CD8-positive, alpha-beta memory T cell (primary cell): ENCODE results near the gene STX10. TPM values are rescaled to one million over a fixed set of nuclear protein-coding genes. Genes with fewer than 3 reads are reported as not detected.
A peak's percentile ranks its signal among the peaks of the same experiment; 100 is the strongest.

ENCODE experiments used
- CTCF ChIA-PET: fragments of 350-600 bp; sonication (Branson Sonifier 250); formaldehyde crosslinking; loops from one replicate; lab custom pipeline; 2021; ENCODE audit warnings: antibody characterized with exemption; lab: Charles Lee
- POLR2A ChIA-PET: fragments of 350-600 bp; sonication (Branson Sonifier 250); formaldehyde crosslinking; loops from one replicate; lab custom pipeline; 2021; ENCODE audit warnings: antibody characterized with exemption; lab: Charles Lee
- DNase-seq, 5 donors: peaks; one replicate each; pipeline versions ENCODE4 v3.0.0 to v3.0.0-alpha.2; 2020 to 2022; ENCODE audit warnings: mixed read lengths in 1 of 5
- H3K27ac ChIP-seq: one replicate; pipeline ENCODE4 v1.7.0; 2013; ENCODE audit warnings: low read depth, mild to moderate bottlenecking, low read length, moderate library complexity
- H3K27me3 ChIP-seq: 2 replicates; pipeline ENCODE4 v1.7.0; 2013; ENCODE audit warnings: low read length, mild to moderate bottlenecking; ENCODE audit not compliant: insufficient read depth, poor library complexity, severe bottlenecking
- H3K36me3 ChIP-seq: 2 replicates; pipeline ENCODE4 v1.7.0; 2013; ENCODE audit warnings: mild to moderate bottlenecking, low read length, moderate library complexity; ENCODE audit not compliant: insufficient read depth
- H3K4me1 ChIP-seq: 2 replicates; pipeline ENCODE4 v1.7.0; 2013; ENCODE audit warnings: mild to moderate bottlenecking, low read length, moderate library complexity; ENCODE audit not compliant: insufficient read depth
- H3K4me3 ChIP-seq: 2 replicates; pipeline ENCODE4 v1.7.0; 2013; ENCODE audit warnings: mild to moderate bottlenecking, low read length
- H3K9me3 ChIP-seq: 2 replicates; pipeline ENCODE4 v1.7.0; 2013; ENCODE audit warnings: mild to moderate bottlenecking, low read length
- H3K27ac Mint-ChIP-seq, 8 donors: one replicate each; pipeline ENCODE4 v1.8.0; 2020 to 2021; ENCODE audit warnings: mixed read lengths in 8 of 8, mild to moderate bottlenecking in 6 of 8, inconsistent platforms in 3 of 8, moderate library complexity in 3 of 8
- H3K27me3 Mint-ChIP-seq, 2 donors: one replicate each; pipeline ENCODE4 v1.8.0; 2020 to 2021; ENCODE audit warnings: mixed read lengths in 2 of 2, mild to moderate bottlenecking in 1 of 2, moderate library complexity in 1 of 2
- H3K36me3 Mint-ChIP-seq, 3 donors: one replicate each; pipeline ENCODE4 v1.8.0; 2020 to 2021; ENCODE audit warnings: mixed read lengths in 3 of 3, inconsistent platforms in 1 of 3, mild to moderate bottlenecking in 1 of 3
- H3K4me1 Mint-ChIP-seq, 3 donors: one replicate each; pipeline ENCODE4 v1.8.0; 2020 to 2021; ENCODE audit warnings: mixed read lengths in 3 of 3, inconsistent platforms in 1 of 3, mild to moderate bottlenecking in 1 of 3
- H3K4me3 Mint-ChIP-seq, 7 donors: one replicate each; pipeline ENCODE4 v1.8.0; 2020 to 2021; ENCODE audit warnings: mixed read lengths in 7 of 7, mild to moderate bottlenecking in 6 of 7, moderate library complexity in 4 of 7, inconsistent platforms in 2 of 7
- H3K9me3 Mint-ChIP-seq, 5 donors: one replicate each; pipeline ENCODE4 v1.8.0; 2020 to 2022; ENCODE audit warnings: mixed read lengths in 5 of 5, mild to moderate bottlenecking in 3 of 5, moderate library complexity in 2 of 5, inconsistent platforms in 1 of 5
- polyA plus RNA-seq: library from polyadenylated mRNA; unstranded; fragments of 300-500 nt; fragmentation: Illumina TruSeq; gene quantifications from one replicate; pipeline ENCODE4 v1.2.3, GENCODE V29; 2021
- total RNA-seq, 2 experiments: library from RNA; stranded (reverse); gene quantifications; one replicate each; pipeline ENCODE4 v1.2.3, GENCODE V29; 2021

STX10 gene
- total and polyA plus RNA-seq, 3 experiments from 2014 or later, result 58.7 to 63.7 (median 60.9) TPM

- Histone ChIP-seq H3K9me3 (no peaks in the 10 kb centered on the region), H3K27ac (peak overlapping the region; percentile 57), H3K27me3 (no peaks in the 10 kb centered on the region), H3K4me3 (peak overlapping the region; percentile 81), H3K36me3 (no peaks in the 10 kb centered on the region), H3K4me1 (peaks cover 35% of the 10 kb centered on the region)
- ChIA-PET CTCF (interaction anchor here (2.2 kb wide), 1 partner anchor 11 kb away, joined by 8 read pairs; no protein-coding TSS in a partner anchor), POLR2A (interaction anchor here (0.5 to 1.2 kb wide), 2 partner anchors 34 to 52 kb away, joined by 3 to 5 read pairs; partner anchors contain the start of genes IER2 and STX10)
- H3K4me3 Mint-ChIP-seq, result peak overlapping the region; percentile 90 to 98 (median 92)
- peak overlapping the region in 6 of 8 donors; percentile 51 to 95 (median 94) for H3K27ac Mint-ChIP-seq
- no peaks in the 10 kb centered on the region for H3K9me3 Mint-ChIP-seq
- no peak for DNase-seq
- peaks cover 0 to 5% of the 10 kb centered on the region in 2 donors for H3K27me3 Mint-ChIP-seq
- H3K4me1 Mint-ChIP-seq, result peaks cover 36 to 46% (median 45%) of the 10 kb centered on the region in 3 donors
- peaks cover 0 to 31% (median 0%) of the 10 kb centered on the region in 3 donors for H3K36me3 Mint-ChIP-seq
Observed at GRCh38 chr19:13115936-13116281, 34.3 kb downstream of the STX10 start.

- Mint-ChIP-seq H3K9me3 (no peaks in the 10 kb centered on the region), H3K27me3 (peaks cover 0 to 3% of the 10 kb centered on the region in 2 donors)
- CTCF ChIA-PET, result interaction anchor here (1.7 to 1.8 kb wide), 2 partner anchors 11 to 37 kb away, joined by 3 read pairs; no protein-coding TSS in a partner anchor
Observed at GRCh38 chr19:13112555-13112954, 37.6 kb downstream of the STX10 start.

GRCh38 chr19:13110099-13110610, 40.0 kb downstream of the STX10 start:
- peaks cover 0 to 3% (median 0%) of the 10 kb centered on the region in 3 donors for H3K4me1 Mint-ChIP-seq
- Histone ChIP-seq H3K9me3 (no peaks in the 10 kb centered on the region), H3K4me1 (peaks cover 2% of the 10 kb centered on the region), H3K27me3 (no peaks in the 10 kb centered on the region), H3K36me3 (no peaks in the 10 kb centered on the region), H3K27ac (no peak overlapping the region), H3K4me3 (no peak overlapping the region)
- H3K9me3 Mint-ChIP-seq, result no peaks in the 10 kb centered on the region
- ChIA-PET CTCF (no interaction called here), POLR2A (no interaction called here)
- H3K36me3 Mint-ChIP-seq, result peaks cover 0 to 34% (median 0%) of the 10 kb centered on the region in 3 donors
- no peak for DNase-seq
- no peak overlapping the region for H3K27ac Mint-ChIP-seq
- H3K27me3 Mint-ChIP-seq, result no peaks in the 10 kb centered on the region
- no peak overlapping the region for H3K4me3 Mint-ChIP-seq

More at GRCh38 chr19:13112555-13112954, 37.6 kb downstream of the STX10 start:
- Mint-ChIP-seq H3K27ac (no peak overlapping the region), H3K4me3 (no peak overlapping the region), H3K36me3 (peaks cover 0 to 41% (median 0%) of the 10 kb centered on the region in 3 donors), H3K4me1 (peaks cover 18 to 21% (median 20%) of the 10 kb centered on the region in 3 donors)
- no peak for DNase-seq
- Histone ChIP-seq H3K4me3 (no peak overlapping the region), H3K4me1 (peaks cover 12% of the 10 kb centered on the region), H3K27me3 (no peaks in the 10 kb centered on the region), H3K9me3 (no peaks in the 10 kb centered on the region), H3K27ac (no peak overlapping the region), H3K36me3 (no peaks in the 10 kb centered on the region)
- POLR2A ChIA-PET, result no interaction called here

GRCh38 chr19:13109361-13110098, 40.6 kb downstream of the STX10 start:
- CTCF ChIA-PET, result interaction anchor here (0.6 kb wide), 1 partner anchor 144 kb away, joined by 3 read pairs; no protein-coding TSS in a partner anchor
- no peaks in the 10 kb centered on the region for H3K9me3 ChIP-seq
- no peaks in the 10 kb centered on the region for H3K27me3 Mint-ChIP-seq
- no peak overlapping the region for H3K4me3 Mint-ChIP-seq
- no peaks in the 10 kb centered on the region for H3K9me3 Mint-ChIP-seq
- H3K27ac ChIP-seq, result no peak overlapping the region
- H3K4me3 ChIP-seq, result no peak overlapping the region
- H3K4me1 Mint-ChIP-seq, result peaks cover 0 to 9% (median 2%) of the 10 kb centered on the region in 3 donors
- POLR2A ChIA-PET, result interaction anchor here (0.6 kb wide), 1 partner anchor 43 kb away, joined by 5 read pairs; no protein-coding TSS in a partner anchor
- no peak overlapping the region for H3K27ac Mint-ChIP-seq
- H3K27me3 ChIP-seq, result no peaks in the 10 kb centered on the region
- H3K36me3 Mint-ChIP-seq, result peaks cover 0 to 30% (median 0%) of the 10 kb centered on the region in 3 donors
- H3K4me1 ChIP-seq, result peaks cover 7% of the 10 kb centered on the region
- DNase-seq, result no peak
- H3K36me3 ChIP-seq, result no peaks in the 10 kb centered on the region

GRCh38 chr19:13104848-13105711, 45.1 kb downstream of the STX10 start:
- peak overlapping the region; percentile 82 to 95 (median 90) for H3K4me3 Mint-ChIP-seq
- POLR2A ChIA-PET, result interaction anchor here (0.6 to 1.8 kb wide), 3 partner anchors 12 to 1417 kb away, joined by 3 to 12 read pairs (median 5); partner anchors contain the start of gene NACC1

GRCh38 chr19:13104360-13104847, 45.8 kb downstream of the STX10 start:
- H3K4me1 ChIP-seq, result peaks cover 53% of the 10 kb centered on the region
- H3K4me1 Mint-ChIP-seq, result peaks cover 28 to 52% (median 30%) of the 10 kb centered on the region in 3 donors

More at GRCh38 chr19:13104848-13105711, 45.1 kb downstream of the STX10 start:
- H3K4me1 ChIP-seq, result peaks cover 47% of the 10 kb centered on the region
- DNase-seq, result no peak
- H3K27ac ChIP-seq, result peak overlapping the region; percentile 88
- CTCF ChIA-PET, result interaction anchor here (0.9 to 2.6 kb wide), 17 partner anchors 9 to 140 kb away, joined by 3 to 22 read pairs (median 5); partner anchors contain the start of genes IER2, NACC1, STX10 and TRMT1
- H3K4me1 Mint-ChIP-seq, result peaks cover 23 to 45% (median 24%) of the 10 kb centered on the region in 3 donors
- H3K4me3 ChIP-seq, result peak overlapping the region; percentile 81
- H3K9me3 ChIP-seq, result no peaks in the 10 kb centered on the region
- no peaks in the 10 kb centered on the region for H3K27me3 ChIP-seq
- no peaks in the 10 kb centered on the region for H3K36me3 ChIP-seq
- H3K27ac Mint-ChIP-seq, result peak overlapping the region; percentile 73 to 93 (median 82)
- peaks cover 0 to 16% (median 0%) of the 10 kb centered on the region in 3 donors for H3K36me3 Mint-ChIP-seq
- H3K9me3 Mint-ChIP-seq, result peaks cover 0 to 1% (median 0%) of the 10 kb centered on the region in 5 donors
- peaks cover 0 to 2% of the 10 kb centered on the region in 2 donors for H3K27me3 Mint-ChIP-seq

More at GRCh38 chr19:13104360-13104847, 45.8 kb downstream of the STX10 start:
- Mint-ChIP-seq H3K27ac (peak overlapping the region in 7 of 8 donors; percentile 73 to 93 (median 80)), H3K4me3 (peak overlapping the region; percentile 82 to 95 (median 90)), H3K36me3 (peaks cover 0 to 14% (median 0%) of the 10 kb centered on the region in 3 donors), H3K27me3 (peaks cover 0 to 6% of the 10 kb centered on the region in 2 donors), H3K9me3 (peaks cover 0 to 4% (median 0%) of the 10 kb centered on the region in 5 donors)
- Histone ChIP-seq H3K4me3 (peak overlapping the region; percentile 81), H3K9me3 (no peaks in the 10 kb centered on the region), H3K36me3 (no peaks in the 10 kb centered on the region), H3K27ac (peak overlapping the region; percentile 88), H3K27me3 (no peaks in the 10 kb centered on the region)
- DNase-seq, result peak; percentile 49 to 70 (median 58)
- ChIA-PET CTCF (interaction anchor here (0.9 to 2.6 kb wide), 15 partner anchors 8 to 139 kb away, joined by 3 to 22 read pairs (median 7); partner anchors contain the start of genes IER2, NACC1, STX10 and TRMT1), POLR2A (interaction anchor here (0.6 to 1.8 kb wide), 3 partner anchors 13 to 1418 kb away, joined by 3 to 12 read pairs (median 5); partner anchors contain the start of gene NACC1)
